Esophagus muscularis mucosa (tissue), 4 donors: ENCODE measurements around the gene ZWINT. TPM values are rescaled to one million over a fixed set of nuclear protein-coding genes. Genes with fewer than 3 reads are reported as not detected.

Source experiments
- DNase-seq: peaks from one replicate; pipeline ENCODE4 v3.0.0-alpha.2; 2017; ENCODE audit errors: extremely low spot score
- H3K27ac ChIP-seq, 4 donors: fragments of 200-600 bp; sonication (generic); replicated peaks in 1 of 4; 1 replicate in 3 of 4; 2 replicates in 1 of 4; pipeline ENCODE4 v1.5.1; 2016 to 2019; ENCODE audit warnings: mild to moderate bottlenecking in 1 of 4
- H3K27me3 ChIP-seq, 4 donors: fragments of 200-600 bp; sonication (generic); one replicate each; pipeline versions ENCODE4 v1.5.1 to v1.6.0; 2016 to 2019
- H3K36me3 ChIP-seq, 4 donors: fragments of 200-600 bp; sonication (generic); one replicate each; pipeline ENCODE4 v1.5.1; 2016 to 2019
- H3K4me1 ChIP-seq, 4 donors: fragments of 200-600 bp; sonication (generic); one replicate each; pipeline ENCODE4 v1.5.1; 2016 to 2019
- H3K4me3 ChIP-seq, 4 donors: fragments of 200-600 bp; sonication (generic); 1 replicate in 2 of 4; 2 replicates in 2 of 4; pipeline ENCODE4 v1.5.1; 2016 to 2019; ENCODE audit warnings: mild to moderate bottlenecking in 4 of 4, moderate library complexity in 1 of 4
- H3K9me3 ChIP-seq, 4 donors: fragments of 200-600 bp; sonication (generic); 1 replicate in 3 of 4; 2 replicates in 1 of 4; pipeline ENCODE4 v1.5.1; 2016 to 2019
- CTCF ChIP-seq, 3 experiments: fragments of 200-600 bp in 2 of 3; fragments of 450-650 bp in 1 of 3; sonication (generic) in 2 of 3; IDR thresholded peaks; one replicate each; pipeline ENCODE4 v1.5.1; 2017 to 2019; ENCODE audit warnings: antibody characterized with exemption in 3 of 3, mild to moderate bottlenecking in 2 of 3, moderate library complexity in 1 of 3
- EP300 ChIP-seq: sonication (generic); formaldehyde crosslinking; IDR thresholded peaks from one replicate; pipeline ENCODE4 v1.6.1; 2017; ENCODE audit warnings: antibody characterized with exemption
- POLR2A ChIP-seq: fragments of 450-650 bp; IDR thresholded peaks from one replicate; pipeline ENCODE4 v1.6.1; 2017; ENCODE audit warnings: antibody characterized with exemption, moderate library complexity, mild to moderate bottlenecking, low read depth
- POLR2AphosphoS5 ChIP-seq, 2 donors: sonication (generic); formaldehyde crosslinking; IDR thresholded peaks; one replicate each; pipeline ENCODE4 v1.6.1; 2017; ENCODE audit warnings: antibody characterized with exemption in 2 of 2
- WGBS: methylation state at CpG from one replicate; pipeline ENCODE4 v1.1.5; 2018; 5-methylcytosine and 5-hydroxymethylcytosine counted together
- intact Hi-C: fragments of 100-400 bp; cut with DNase I; formaldehyde crosslinking; loops from one replicate; pipeline ENCODE4 v1.15.1; 2023
- total RNA-seq, 4 donors: library from RNA; depleted of rRNA; stranded (reverse); fragments of >200 nt; gene quantifications; one replicate each; pipeline versions ENCODE4 v1.1.0 to v1.2.1, GENCODE V29; 2016

ZWINT gene
- total RNA-seq, 4 donors from 2014 or later = 1.1 to 2.1 (median 1.2) TPM

GRCh38 chr10:56346845-56347415 is 14.1 kb downstream of the ZWINT start:
- H3K27me3 ChIP-seq = no peaks in the 10 kb centered on the region
- H3K36me3 ChIP-seq = no peaks in the 10 kb centered on the region
- no peaks in the 10 kb centered on the region for H3K4me1 ChIP-seq
- H3K4me3 ChIP-seq = no peak overlapping the region
- no peak for DNase-seq
- intact Hi-C loops = no loop called here
- no peak overlapping the region for H3K27ac ChIP-seq
- TF ChIP-seq CTCF (IDR thresholded peaks at IDR 0.05) = no peak
- no peak for TF ChIP-seq POLR2A
- no peak for TF ChIP-seq POLR2AphosphoS5 (IDR thresholded peaks at IDR 0.05)
- TF ChIP-seq EP300 = no peak
- H3K9me3 ChIP-seq = no peaks in the 10 kb centered on the region

- intact Hi-C loops = no loop called here
- H3K9me3 ChIP-seq = peaks cover 0 to 14% (median 0%) of the 10 kb centered on the region in 4 donors
- no peak overlapping the region for H3K4me3 ChIP-seq
- H3K36me3 ChIP-seq = no peaks in the 10 kb centered on the region
- no peaks in the 10 kb centered on the region for H3K27me3 ChIP-seq
- no peak overlapping the region for H3K27ac ChIP-seq
- no peak for TF ChIP-seq POLR2AphosphoS5 (IDR thresholded peaks at IDR 0.05)
- TF ChIP-seq EP300 = no peak
- TF ChIP-seq CTCF (IDR thresholded peaks at IDR 0.05) = no peak
- TF ChIP-seq POLR2A = no peak
- no peak for DNase-seq
- no peaks in the 10 kb centered on the region for H3K4me1 ChIP-seq
- 92% methylated on average over 1 of the region's 1 CpG for WGBS
Observed at GRCh38 chr10:56341612-56342011, 19.4 kb downstream of the ZWINT start.

DNA sequence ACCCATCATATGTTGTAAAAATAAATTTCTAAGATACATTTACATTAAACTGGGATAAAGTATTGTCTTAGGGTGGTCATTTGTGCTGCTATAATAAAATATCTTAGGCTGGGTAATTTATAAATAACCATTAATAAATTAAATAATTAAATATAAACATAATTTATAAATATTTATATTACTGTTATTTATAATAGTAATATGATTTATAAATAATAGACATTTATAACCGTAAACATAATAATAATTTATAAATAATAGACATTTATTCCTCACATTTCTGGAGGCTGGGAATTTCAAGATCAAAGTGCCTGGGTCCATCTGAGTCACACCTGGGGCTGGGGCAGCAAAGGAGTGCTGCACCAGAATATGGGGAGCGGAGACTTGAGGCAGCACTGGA is 31.1 kb downstream of the ZWINT start:
- intact Hi-C loops = no loop called here
- no peak for DNase-seq

GRCh38 chr10:56327118-56327517 is 33.9 kb downstream of the ZWINT start:
- Histone ChIP-seq H3K4me1 (no peaks in the 10 kb centered on the region), H3K36me3 (no peaks in the 10 kb centered on the region), H3K4me3 (no peak overlapping the region), H3K27me3 (no peaks in the 10 kb centered on the region), H3K27ac (no peak overlapping the region), H3K9me3 (no peaks in the 10 kb centered on the region)
- DNase-seq = no peak
- intact Hi-C loops = no loop called here
- WGBS = 53% methylated on average over 3 of the region's 3 CpGs
- no peak for TF ChIP-seq EP300
- no peak for TF ChIP-seq POLR2A
- TF ChIP-seq CTCF (IDR thresholded peaks at IDR 0.05) = no peak
- no peak for TF ChIP-seq POLR2AphosphoS5 (IDR thresholded peaks at IDR 0.05)

More for the DNA sequence above, 31.1 kb downstream of the ZWINT start:
- no peaks in the 10 kb centered on the region for H3K4me1 ChIP-seq
- 93% methylated on average over 2 of the region's 2 CpGs for WGBS
- H3K4me3 ChIP-seq = no peak overlapping the region
- H3K27me3 ChIP-seq = no peaks in the 10 kb centered on the region
- TF ChIP-seq CTCF (IDR thresholded peaks at IDR 0.05) (no peak), POLR2A (no peak), POLR2AphosphoS5 (IDR thresholded peaks at IDR 0.05) (no peak), EP300 (no peak)
- peaks cover 0 to 3% (median 0%) of the 10 kb centered on the region in 4 donors for H3K9me3 ChIP-seq
- no peak overlapping the region for H3K27ac ChIP-seq
- no peaks in the 10 kb centered on the region for H3K36me3 ChIP-seq

DNA sequence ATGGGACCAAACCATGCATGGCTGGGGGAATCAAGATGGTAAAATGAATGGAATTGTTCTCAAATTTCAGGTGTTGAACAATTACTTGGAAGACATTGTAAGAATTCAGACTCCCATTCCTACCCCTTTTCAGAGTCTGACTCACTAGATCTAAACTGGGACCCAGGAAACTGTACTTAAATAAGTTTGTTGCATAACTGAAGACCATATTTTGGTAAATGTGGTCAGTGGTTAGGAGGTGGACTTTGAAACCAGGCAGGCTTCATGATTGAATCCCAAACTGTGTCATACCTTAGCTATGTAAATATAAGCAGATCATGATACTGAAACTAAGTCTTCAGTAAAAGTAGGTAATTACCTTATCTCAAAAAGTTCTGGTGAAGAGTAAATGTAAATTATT is 41.7 kb downstream of the ZWINT start:
- Histone ChIP-seq H3K9me3 (no peaks in the 10 kb centered on the region), H3K27ac (no peak overlapping the region), H3K4me3 (no peak overlapping the region), H3K36me3 (no peaks in the 10 kb centered on the region), H3K27me3 (no peaks in the 10 kb centered on the region), H3K4me1 (no peaks in the 10 kb centered on the region)
- intact Hi-C loops = no loop called here
- no peak for TF ChIP-seq EP300
- TF ChIP-seq POLR2AphosphoS5 (IDR thresholded peaks at IDR 0.05) = no peak
- TF ChIP-seq CTCF (IDR thresholded peaks at IDR 0.05) = no peak
- no peak for TF ChIP-seq POLR2A
- DNase-seq = no peak
